Measurements from ENCODE around the gene ADAMTS17.

Gene ADAMTS17

DNA sequence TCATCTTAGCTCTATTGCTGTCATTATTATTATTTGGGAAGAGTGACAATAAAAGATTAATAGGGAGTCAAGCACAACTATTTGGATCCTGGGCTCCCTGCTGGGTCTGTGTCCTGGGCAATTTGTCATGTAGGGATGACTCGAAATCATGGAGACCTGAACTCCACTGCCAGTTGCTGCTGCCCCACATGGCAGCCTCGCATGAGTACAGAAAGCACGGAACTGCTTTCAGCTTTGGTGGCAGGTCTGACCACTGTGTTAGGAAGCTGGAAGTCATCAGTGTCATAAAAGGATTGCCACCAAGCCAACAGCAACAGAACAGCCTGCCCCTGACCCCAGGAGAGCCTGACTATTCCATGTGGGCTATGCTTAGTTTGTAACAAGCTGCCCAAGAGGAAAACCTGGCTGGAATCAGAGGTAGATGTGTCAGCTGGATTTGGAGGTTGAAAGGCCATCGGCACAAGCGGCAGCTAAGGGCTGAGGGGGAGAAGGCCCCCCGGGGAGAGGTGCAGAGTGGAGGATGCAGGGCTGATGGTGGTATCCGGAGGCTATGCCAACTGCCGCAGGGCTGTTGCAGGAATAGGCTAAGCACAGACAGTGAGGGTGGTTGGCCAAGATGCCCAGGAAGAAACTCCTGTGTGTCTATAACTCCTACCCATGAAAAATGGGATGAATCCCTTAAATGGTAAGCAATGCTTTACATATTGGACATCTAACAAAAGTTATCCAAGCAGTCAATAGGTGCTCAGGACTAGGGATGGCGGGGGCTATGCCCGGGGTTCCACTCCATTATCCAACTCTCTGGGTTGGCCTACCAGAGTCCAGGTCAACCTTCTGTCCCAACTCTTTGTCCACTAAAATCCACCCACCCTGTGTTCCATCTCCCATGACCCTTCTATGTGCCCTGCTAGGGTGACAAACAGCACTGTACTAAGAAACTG, 291.6 kb downstream of the ADAMTS17 start:
- DNase-seq (ENCODE audit: low read depth in 2 of 2), result no peak

DNA sequence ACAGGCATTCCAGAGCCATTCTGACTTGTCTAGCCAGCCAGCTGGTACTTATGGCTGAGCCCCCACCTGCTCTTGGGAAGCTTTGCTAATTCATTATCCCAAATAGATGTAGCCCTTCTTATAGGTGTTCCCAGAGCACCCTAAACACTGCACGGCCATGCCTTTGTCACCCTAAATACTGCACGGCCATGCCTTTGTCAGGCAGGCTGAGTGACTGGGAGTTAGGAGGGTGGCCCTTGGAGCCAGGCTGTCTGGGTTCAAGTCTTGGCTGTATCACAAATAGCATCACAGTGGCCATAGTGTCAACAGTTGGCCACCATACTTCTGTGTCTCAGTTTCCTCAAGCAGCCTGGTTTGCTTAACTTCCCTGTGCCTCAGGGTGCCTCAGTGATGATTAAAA, 292.3 kb downstream of the ADAMTS17 start:
- no peak for DNase-seq (ENCODE audit: low read depth in 2 of 2)

DNA sequence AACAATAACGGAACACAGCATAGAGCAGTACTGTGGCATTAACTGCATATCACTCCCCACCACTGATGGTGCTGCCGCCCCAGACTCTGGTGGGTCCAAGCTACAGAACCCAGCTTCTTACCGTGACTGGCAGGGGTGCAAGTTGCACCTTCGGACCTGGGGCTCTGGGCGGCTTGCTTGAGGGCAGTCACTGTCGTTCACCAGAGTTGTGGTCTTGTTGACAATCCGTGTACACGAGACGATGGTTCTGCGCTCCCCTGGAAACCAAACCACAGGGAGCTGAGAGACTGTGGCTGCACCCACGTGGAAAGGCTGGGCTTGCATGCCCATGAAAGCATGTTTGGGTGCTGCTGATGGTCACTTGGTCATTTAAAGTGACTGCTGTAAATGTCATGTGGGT, 293.0 kb downstream of the ADAMTS17 start:
- DNase-seq (ENCODE audit: low read depth in 2 of 2), result no peak

DNA sequence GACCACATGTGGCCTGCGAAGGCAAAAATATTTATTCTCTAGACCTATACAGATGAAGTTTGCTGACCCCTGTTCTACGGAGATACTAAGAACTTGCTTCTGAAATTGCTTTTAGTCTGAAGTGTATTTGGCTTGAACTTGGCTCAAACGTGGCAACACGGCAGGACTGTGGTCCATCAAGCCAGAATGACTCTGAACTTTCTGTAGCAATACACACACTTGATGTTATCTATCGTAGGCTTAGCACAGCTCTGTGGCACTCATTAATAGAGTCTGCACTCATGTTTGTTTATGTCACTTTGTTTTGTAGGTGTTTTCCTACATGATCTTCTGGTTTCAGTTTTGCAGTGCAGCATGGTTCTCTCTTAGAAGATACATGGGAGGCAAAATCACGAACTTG, 298.1 kb downstream of the ADAMTS17 start:
- DNase-seq (ENCODE audit: low read depth in 2 of 2), result no peak

DNA sequence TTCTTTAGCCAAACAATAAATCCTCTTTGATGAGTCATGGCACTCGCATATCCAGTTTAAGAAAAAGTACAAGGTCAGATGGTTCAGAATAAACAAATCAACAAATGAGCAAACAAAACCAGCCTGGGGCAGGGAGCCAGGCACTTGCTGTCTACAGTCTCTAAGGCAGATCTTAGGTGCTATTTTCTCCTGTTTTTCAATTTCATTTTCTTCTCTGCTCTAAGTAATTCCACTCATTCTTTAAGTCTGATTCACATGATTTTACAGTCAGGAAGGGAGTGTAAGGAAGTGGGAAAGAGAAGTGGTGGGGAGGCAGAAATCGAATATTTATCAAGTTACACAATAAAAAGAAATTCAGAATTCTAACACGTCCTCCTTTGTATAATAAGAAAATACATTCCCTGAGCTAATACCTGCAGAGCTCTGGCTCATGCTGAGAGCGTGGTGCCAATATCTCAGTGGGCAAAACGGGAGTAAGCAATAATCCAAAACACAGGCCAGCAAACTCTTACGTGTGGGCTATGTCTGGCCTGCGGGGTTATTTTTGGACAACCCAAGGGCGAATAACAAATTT, 298.6 kb downstream of the ADAMTS17 start:
- no peak for DNase-seq (ENCODE audit: low read depth in 2 of 2)

DNA sequence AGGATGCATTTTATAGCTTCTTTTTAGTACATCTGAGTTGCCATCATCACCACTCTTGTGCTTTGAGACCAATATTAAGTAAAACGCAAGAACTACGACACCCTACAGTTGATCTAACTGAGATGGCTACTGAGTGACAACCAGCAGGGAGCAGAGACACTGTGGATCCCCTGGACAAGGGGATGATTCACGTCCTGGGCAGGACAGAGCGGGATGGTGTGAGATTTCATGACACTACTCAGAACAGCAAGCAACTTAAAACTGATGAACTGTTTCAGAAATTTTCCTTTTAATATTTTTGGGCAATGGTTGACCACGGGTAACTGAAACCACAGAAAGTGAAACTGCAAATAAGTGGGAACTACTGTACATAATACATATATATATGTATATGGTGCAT, 299.2 kb downstream of the ADAMTS17 start:
- no peak for DNase-seq (ENCODE audit: low read depth in 2 of 2)

DNA sequence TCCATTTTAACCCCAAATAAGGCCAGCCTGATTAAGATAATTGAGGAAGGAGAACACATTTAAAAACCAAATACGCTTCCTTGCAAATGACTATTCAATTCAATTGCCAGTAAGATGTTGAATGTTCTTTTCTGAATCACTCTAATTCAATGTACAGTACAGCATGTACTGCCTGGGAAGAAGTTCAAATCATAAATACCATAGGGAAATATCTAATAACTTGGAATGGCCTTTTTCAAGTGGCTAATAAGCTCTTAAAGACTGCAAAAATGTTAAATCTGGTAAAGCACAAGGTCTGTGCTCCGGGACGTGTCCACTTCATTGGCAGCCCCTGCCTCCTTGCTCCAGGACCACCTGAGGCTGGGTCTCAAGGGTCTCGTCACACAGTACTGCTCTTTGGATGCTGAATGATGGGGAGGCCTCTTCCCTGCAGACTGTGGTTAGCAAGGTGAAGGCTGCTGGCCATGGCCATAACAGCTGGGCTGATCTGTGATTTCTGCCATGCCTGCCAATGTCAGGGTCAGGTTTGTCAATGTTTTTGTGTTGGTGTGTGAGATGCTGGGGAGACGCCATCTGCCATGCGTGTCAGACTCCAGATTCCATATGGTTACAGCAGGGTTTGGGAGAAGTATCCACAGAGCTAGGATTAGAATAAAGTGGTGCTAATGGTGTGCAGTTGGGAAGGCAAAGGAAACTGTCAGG, 300.5 kb downstream of the ADAMTS17 start:
- no peak for DNase-seq (ENCODE audit: low read depth in 2 of 2)

DNA sequence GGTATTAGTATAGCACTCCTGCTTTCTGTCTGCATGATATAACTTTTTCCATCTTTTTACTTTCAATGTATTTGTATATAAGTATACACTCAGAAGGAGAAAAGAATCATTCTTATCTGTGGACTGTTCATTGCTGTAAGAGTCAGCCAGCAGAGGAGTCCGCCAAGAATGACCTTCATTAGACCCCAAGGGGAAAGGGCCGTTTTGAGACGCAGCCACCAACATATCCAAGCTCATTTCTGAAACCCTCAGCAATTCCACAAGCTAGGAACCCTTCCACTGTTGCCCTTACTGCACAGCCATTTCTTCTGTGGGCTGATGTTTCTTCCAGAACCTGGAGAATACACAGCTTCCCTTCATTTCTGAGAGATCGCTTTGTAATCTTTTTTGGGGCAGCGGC, 301.8 kb downstream of the ADAMTS17 start:
- DNase-seq (ENCODE audit: low read depth in 2 of 2), result no peak

DNA sequence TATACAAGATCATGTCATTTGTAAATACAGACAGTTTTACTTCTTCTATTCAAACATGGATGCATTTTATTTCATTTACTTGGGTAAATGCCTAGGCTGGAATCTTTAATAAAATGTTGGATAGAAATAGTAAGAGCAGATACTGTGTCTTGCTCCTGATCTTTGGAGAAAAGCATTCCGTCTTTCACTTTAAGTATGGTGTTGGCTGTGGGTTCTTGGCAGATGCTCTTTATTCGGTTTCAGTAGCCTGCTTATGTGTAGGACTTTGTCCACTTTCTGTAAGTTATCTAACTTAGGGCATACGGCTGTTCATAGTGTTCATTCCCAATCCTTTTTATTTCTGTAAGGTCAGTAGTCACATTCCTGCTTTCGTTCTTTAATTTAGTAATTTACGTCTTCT, 303.0 kb downstream of the ADAMTS17 start:
- no peak for DNase-seq (ENCODE audit: low read depth in 2 of 2)

DNA sequence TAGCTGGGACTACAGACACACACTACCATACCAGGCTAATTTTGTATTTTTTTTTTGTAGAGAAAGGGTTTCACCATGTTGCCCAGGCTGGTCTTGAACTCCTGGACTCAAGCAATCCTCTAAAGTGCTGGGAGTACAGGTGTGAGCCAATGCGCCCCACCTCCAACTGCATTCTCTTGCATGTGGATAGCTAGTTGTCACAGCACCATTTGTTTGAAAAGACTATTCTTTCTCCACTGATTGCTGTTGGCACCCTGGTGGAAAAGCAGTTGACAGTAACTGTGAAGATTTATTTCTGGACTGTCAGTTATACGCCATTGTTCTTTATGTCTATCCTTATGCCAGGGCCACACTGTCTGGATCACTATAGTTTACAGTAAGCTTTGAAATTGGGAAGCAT, 303.9 kb downstream of the ADAMTS17 start:
- no peak for DNase-seq (ENCODE audit: low read depth in 2 of 2)

DNA sequence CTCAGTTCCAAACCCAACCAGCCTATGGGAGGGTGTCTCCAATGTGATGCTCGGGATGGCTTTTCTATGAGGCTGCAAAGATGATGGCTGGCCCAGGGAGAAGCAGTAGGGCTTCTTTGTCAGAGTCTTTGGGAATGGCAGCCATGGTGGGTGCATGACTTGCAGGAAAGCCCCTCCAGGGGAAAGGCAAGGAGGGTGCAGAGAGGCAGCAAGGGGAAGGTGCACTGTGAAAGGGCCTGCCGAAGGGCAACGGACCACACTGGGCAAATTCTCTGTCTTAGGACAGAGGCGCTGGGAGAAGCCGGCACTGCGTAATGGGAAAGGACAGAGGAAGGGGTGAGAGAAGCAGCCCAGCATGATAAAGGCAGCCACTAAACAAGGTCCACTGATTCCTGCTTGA, 305.8 kb downstream of the ADAMTS17 start:
- no peak for DNase-seq (ENCODE audit: low read depth in 2 of 2)

DNA sequence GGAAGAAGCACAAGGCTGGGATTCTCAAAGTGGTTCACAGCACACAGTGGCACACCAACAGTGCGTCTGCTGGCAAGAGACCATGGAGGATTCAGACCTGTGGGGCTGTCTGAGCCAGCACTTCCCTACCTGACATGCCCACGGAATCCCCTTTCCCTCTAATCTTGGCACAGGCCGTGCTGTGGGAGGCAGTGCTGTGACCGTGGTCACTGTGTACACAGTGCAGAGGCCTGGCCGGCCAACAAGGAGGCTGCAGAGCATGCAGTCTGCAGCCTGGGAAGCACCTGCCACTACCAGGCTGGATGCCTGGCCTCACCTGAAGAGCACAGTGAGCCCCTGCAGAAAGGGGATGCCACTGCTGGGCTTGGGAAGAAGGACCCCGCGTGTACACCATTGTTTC, 307.6 kb downstream of the ADAMTS17 start:
- DNase-seq (ENCODE audit: low read depth in 2 of 2), result no peak

DNA sequence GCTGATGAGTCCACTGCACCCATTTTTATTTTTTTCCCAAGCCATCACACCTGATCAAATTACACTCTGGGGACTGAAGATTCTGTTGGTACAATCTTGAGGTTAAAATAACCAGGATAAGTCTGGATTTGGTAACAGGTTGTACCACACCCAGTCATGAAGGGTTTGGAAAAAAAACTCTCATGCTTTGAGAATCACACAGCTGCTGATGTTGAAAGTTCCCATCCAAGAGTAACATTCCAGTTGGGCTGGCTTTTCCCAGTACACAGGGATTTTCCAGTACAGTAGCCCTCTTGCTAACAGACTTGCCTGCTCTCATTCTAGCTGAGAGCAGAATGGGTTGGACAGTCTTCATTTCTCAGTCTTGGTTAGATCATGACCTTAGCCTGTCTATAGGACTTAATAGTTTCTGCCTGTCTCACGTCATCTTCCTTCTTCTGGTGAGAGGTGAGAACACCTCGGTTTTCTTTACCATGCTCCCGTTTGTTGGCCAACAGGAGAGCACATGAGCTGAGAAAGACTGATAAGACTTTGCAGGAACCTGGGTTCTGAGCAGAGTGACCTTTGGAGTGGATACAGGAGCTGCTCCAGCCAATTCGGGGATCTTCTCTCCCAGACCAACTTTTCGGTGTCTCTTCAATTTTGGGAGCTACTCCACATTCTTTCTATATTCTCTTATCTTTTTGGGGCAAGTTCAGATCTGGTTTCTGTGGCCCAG, 308.5 kb downstream of the ADAMTS17 start:
- DNase-seq (ENCODE audit: low read depth in 2 of 2), result no peak

DNA sequence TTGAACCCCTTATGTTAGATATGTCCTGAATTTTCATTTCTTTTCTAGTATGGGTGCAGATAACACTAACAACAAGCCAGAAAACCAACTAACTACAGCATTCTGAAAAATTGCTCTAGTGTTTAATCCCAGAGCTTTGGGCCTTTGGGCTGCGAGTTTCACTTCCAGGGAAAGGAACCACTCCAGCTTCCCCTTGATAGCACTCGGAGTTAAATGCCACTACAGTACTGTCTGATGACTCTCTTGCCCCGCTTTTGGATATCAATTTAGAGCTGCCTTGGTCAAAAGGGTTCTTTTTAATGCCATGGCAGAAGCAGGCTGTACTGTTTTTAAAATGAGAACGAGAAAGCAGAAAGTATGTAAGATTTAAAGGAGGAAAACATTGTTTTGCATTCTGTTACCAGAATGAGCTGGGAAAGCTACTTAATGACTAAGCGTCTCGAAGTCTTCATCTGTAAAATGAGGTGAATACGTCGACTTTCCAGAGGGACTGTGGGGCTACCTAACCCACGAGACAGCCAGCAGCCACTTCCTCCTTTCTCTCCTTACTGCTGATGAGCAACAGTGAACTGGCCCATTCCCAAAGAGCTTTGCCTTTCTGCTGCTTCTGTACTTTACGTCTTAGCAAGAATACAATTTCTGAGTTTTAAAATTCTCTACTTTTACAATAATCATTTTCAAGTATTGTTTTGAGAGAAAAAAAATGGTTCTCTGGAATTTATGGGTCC, 309.3 kb downstream of the ADAMTS17 start:
- no peak for DNase-seq (ENCODE audit: low read depth in 2 of 2)

DNA sequence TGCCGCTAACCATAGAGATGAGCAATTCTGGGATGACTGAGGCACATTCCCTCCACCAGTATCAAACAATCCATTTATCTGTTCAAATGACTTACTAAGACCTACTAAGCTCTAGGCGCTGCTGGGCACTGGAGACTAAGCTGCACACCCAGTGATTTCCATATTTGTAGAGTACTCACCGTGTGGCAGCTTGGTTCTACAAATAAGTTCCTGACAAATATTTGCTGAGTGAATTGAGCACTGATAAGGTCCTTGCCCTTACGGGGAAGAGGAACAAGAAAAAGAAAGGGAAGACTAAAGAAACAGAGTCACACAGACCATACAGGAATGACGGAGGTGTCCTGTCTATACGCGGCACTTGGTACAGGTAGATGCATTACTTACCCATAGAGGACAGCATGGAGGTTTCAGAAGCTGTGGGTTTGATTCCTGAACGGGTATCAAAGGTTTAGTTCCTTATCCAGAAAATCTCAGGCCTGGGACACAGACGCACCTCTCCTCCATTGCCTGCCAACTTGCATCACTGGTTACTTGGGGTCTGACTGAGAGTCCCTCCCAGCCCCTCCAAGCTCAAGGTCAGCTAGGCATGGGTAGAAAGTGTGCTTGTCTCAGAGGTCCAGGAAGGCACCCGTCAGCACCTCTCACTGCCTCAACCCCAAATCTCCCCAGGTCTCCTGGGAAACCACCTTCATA, 310.0 kb downstream of the ADAMTS17 start:
- no peak for DNase-seq (ENCODE audit: low read depth in 2 of 2)

DNA sequence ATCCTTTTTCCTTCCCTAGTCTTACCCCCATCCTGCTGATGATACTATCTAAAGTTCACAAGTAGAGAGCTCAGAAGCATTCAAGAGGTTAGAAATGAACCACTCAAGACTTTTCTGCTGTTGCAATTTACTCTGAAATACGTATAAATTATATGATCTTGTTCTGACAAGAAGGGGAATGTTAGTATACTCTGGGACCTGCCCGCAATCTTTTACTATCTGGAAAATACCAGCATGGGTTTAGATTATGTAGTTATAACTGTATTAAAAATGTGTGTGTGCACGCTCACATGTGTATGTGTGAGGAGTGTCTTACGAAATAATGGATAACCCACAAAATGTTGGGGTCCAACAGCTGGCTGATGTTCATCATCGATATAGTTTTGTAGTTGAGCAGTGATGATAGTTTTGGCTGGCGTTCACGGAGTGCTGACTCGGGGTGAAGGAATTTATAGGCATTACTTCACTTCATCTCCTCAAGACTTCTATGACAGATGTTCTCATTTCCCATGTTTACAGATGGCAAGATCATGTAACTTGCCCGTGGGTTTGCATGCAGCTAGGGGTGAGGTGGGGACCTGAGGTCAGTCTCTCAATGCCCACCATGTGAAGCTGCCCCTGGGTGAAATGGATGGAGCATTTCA, 311.1 kb downstream of the ADAMTS17 start:
- DNase-seq (ENCODE audit: low read depth in 2 of 2), result no peak

DNA sequence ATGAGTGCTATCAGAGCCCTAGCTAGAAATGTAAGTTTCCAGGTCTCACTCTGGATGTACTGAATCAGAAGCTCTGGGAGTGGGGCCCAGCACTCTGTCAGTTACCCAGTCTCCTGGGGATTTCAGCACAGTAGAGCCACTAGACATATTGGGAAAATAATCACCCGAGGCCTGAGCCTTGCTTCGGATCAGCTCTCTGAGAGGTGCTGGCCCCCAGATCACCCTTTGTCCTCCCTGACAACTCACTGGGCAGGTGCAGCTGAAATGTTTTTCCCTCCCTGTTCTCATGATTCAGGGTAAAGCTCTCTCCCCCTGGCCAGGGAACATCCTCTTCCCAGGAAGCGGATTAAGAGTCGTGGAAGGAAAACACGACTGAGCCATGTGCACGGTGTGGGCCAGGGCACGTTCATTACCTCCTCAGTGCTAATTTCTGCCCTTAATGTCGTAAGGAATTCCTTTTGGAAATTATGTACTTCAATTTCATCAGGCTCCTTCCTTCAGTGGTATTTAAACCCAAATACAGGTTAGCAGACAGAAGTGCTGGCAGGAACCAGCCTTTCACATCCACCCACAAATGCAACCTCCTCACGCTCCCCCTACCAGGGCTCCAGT, 311.8 kb downstream of the ADAMTS17 start:
- no peak for DNase-seq (ENCODE audit: low read depth in 2 of 2)

DNA sequence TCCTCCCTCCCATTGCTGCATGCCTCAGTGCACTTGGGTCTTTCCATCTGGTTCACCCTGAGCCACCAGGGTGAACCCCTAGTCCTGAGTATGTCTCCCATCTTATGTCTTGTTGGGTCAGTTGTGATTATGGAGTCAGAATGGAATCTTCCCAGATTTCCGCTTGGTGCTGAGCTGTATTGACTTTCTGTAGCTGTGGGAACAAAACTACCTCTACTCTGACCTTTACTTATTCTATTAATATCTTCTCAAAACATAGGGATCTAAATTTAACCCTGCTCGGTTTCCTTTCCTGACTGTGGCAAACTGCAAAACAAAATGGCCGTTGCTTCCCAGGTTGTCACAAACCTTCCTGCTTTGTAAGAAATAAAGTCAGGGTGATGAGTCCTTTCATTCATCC, 312.7 kb downstream of the ADAMTS17 start:
- DNase-seq (ENCODE audit: low read depth in 2 of 2), result no peak

DNA sequence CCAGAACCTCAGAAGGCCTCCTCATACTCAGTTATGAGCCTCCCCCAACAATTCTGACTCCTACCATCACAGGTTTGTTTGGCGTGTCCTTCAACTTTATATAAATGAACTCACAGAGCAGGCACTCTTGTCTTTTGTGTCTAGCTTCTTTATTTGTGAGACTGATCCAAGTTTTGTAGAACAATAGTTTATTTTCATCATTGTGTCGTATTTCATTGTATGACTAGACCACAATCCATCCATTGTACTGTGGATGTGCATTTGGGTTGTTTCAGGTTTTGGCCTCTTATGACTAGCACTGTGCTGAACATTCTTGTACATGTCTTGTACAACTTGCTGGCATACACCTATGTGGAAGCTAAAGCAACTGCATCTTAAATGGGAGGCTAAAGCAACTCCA, 315.7 kb downstream of the ADAMTS17 start:
- DNase-seq (ENCODE audit: low read depth in 2 of 2), result no peak

DNA sequence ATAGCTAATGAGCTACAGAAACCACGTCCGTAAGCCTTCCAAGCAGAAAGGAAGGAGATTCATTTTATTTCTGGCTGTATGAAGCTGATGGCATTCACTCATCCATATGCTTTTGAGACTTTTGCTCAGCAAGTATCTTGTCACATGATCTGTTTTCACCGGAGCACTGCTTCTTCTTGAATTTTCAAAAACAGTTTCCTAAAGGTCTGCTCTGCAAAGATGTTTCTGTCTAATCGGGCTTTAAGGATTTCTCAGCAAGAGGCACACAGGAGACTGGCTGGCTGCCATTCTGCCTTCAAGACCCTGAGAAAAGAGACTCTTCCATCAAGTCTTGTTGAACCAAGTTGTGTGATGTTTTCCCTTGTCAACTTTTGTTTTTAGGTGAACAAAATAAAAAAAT, 319.0 kb downstream of the ADAMTS17 start:
- DNase-seq (ENCODE audit: low read depth in 2 of 2), result no peak
